Nephron progenitor cell (in vitro differentiated cells): Measurements from ENCODE around the gene SLC35B2.
A peak's percentile ranks its signal among the peaks of the same experiment; 100 is the strongest.

Experiments
- DNase-seq: peaks from one replicate; pipeline ENCODE4 v3.0.0; 2021
- H3K27ac Mint-ChIP-seq: 2 replicates; pipeline ENCODE4 v1.8.0; 2021; ENCODE audit warnings: mild to moderate bottlenecking, moderate library complexity, mixed read lengths
- H3K27me3 Mint-ChIP-seq: 2 replicates; pipeline ENCODE4 v1.8.0; 2021; ENCODE audit warnings: mild to moderate bottlenecking, low read depth, mixed read lengths; ENCODE audit not compliant: poor library complexity
- H3K36me3 Mint-ChIP-seq: 2 replicates; pipeline ENCODE4 v1.8.0; 2021; ENCODE audit warnings: low read depth, mixed read lengths
- H3K4me1 Mint-ChIP-seq: 2 replicates; pipeline ENCODE4 v1.8.0; 2021; ENCODE audit warnings: mixed read lengths
- H3K4me3 Mint-ChIP-seq: 2 replicates; pipeline ENCODE4 v1.8.0; 2021; ENCODE audit warnings: mild to moderate bottlenecking, moderate library complexity, mixed read lengths
- H3K9me3 Mint-ChIP-seq: 2 replicates; pipeline ENCODE4 v1.8.0; 2021; ENCODE audit warnings: mild to moderate bottlenecking, moderate library complexity, mixed read lengths
- TF ChIP-seq, protein P1 (sequence below): fragments of 200-600 bp; sonication (generic); IDR thresholded peaks from 2 replicates; pipeline ENCODE4 v1.5.0; 2021; ENCODE audit warnings: antibody characterized with exemption

SLC35B2 gene

DNA sequence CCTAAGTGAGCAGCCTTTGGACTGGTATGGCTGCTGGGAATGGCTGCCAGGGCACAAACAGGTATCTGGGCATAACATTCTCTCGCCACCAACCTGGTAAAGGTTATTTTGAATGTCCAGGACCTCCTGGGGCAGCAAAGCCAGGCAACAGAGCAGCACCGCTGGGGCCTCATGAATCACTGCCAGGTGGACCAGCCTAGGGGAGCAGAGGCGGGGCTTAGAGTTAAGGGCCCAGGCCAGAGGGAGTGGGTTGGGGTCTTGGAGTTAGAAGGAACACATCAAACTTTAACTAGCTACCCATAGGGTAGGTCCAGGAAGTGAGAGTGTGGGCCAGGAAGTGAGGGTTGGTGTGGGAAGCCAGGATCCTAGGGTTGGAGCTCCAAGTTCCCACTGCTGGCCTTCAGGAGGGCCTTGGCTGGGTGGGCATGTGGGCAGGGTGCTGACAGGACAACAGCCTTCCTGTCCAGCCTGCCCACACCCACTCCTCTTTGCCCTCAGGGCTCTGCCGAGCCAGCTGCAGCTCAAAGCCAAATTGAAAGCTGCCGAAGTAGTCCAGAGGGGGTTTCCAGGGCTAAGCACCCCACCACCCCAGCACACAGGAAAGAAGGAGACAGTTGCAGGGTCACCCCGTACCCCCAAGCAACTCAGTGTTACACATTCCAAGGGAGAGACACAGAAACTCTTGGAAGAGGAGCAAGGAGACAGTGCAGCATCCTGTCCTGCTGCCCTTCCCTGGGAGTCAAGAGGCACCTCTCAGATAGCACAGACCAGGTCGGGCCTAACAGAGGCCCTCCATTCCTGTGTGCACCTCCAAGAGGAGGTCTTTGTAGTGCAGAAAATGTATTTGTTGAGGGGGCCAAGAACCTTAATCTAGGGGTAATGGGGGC, 5.4 kb upstream of the SLC35B2 start:
- peaks cover 2% of the 10 kb centered on the region for H3K27me3 Mint-ChIP-seq
- TF ChIP-seq, protein P1, sequence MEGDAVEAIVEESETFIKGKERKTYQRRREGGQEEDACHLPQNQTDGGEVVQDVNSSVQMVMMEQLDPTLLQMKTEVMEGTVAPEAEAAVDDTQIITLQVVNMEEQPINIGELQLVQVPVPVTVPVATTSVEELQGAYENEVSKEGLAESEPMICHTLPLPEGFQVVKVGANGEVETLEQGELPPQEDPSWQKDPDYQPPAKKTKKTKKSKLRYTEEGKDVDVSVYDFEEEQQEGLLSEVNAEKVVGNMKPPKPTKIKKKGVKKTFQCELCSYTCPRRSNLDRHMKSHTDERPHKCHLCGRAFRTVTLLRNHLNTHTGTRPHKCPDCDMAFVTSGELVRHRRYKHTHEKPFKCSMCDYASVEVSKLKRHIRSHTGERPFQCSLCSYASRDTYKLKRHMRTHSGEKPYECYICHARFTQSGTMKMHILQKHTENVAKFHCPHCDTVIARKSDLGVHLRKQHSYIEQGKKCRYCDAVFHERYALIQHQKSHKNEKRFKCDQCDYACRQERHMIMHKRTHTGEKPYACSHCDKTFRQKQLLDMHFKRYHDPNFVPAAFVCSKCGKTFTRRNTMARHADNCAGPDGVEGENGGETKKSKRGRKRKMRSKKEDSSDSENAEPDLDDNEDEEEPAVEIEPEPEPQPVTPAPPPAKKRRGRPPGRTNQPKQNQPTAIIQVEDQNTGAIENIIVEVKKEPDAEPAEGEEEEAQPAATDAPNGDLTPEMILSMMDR: no peak
- peak overlapping the region; percentile 92 for H3K4me3 Mint-ChIP-seq
- H3K9me3 Mint-ChIP-seq: no peaks in the 10 kb centered on the region
- H3K4me1 Mint-ChIP-seq: peaks cover 63% of the 10 kb centered on the region
- H3K27ac Mint-ChIP-seq: no peak overlapping the region
- H3K36me3 Mint-ChIP-seq: peaks cover 7% of the 10 kb centered on the region
- DNase-seq: no peak

DNA sequence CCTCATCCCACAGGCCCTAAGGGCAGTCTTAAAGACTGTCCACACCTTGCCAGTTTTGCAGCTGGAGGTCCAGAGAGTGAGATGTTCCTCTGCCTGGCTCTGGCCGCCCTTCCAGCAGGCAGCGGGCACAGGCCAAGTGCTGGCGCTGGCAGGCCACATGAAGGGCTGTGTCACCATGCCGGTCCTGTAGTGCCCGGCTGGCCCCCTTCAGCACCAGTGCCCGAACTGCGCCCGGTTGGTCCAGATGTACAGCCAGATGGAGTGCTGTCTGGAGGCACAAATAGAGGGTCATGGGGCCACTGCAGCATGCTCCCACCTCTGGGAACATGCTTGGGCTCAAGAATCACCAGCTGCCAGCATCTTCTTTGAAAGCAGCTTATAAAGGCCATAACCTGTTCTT, 4.3 kb upstream of the SLC35B2 start:
- no peak for DNase-seq
- no peak overlapping the region for H3K27ac Mint-ChIP-seq
- H3K27me3 Mint-ChIP-seq: no peaks in the 10 kb centered on the region
- H3K4me3 Mint-ChIP-seq: no peak overlapping the region
- peaks cover 7% of the 10 kb centered on the region for H3K36me3 Mint-ChIP-seq
- TF ChIP-seq, protein P1: no peak
- peaks cover 59% of the 10 kb centered on the region for H3K4me1 Mint-ChIP-seq
- H3K9me3 Mint-ChIP-seq: no peaks in the 10 kb centered on the region

DNA sequence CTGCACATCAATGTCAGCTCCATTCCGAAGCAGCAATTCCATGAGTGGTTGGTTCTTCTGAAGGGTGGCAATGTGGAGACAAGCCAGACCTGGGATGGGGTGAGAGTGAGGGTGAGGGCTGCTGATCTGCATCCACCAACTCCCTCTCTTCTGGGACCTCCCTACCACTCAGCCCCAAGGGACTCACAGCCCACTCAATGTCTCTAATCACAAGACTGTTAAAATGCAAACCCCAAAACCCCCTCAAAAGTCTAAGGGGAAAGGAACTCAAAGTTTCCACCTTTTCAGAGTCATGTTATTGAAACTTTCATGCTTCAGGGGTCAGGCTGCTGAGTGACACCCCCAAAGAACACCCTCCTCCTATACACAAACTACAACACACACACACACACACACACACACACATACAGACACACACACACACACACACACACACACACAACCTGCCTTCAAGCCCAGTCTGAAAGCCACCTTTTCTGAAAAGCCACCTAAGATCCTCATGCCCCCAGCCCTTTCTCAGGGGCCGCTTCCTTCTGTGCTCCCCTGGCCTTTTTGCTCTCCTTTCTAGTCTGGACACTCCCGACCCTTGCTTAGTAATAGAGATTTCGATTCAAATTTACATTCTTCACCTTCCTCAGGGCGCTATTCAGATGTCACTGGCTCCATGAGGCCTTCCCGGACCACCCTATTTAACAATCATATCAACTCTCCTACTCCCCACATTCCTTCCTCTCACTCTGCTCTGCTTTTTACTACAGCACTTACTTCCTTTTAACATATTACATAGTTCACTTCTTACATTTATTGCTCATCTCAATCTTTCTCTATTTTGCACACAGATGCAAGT, 3.3 kb upstream of the SLC35B2 start:
- no peak overlapping the region for H3K27ac Mint-ChIP-seq
- peaks cover 7% of the 10 kb centered on the region for H3K36me3 Mint-ChIP-seq
- H3K9me3 Mint-ChIP-seq: no peaks in the 10 kb centered on the region
- H3K27me3 Mint-ChIP-seq: no peaks in the 10 kb centered on the region
- TF ChIP-seq, protein P1: no peak
- DNase-seq: no peak
- H3K4me1 Mint-ChIP-seq: peaks cover 60% of the 10 kb centered on the region
- H3K4me3 Mint-ChIP-seq: no peak overlapping the region

DNA sequence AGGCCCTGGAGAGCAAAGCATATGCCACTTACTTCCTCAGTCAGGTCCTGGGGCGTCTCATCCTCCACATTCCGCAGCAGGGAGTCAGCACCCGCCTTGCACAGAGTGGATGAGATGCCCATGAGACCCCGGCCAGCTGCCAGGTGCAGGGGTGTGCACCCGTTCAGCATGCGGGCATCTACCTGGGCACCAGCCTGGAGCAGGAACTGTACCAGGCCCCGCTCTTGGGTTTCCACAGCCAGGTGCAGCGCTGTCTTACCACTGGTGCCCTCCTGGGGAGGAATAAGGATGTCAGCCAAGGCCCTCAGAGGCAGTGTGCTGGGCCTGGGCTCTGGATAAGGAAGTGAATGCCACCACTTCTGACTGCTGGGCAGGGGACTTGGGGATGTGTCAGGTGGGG, 2.7 kb upstream of the SLC35B2 start:
- H3K27me3 Mint-ChIP-seq: no peaks in the 10 kb centered on the region
- TF ChIP-seq, protein P1: no peak
- DNase-seq: no peak
- H3K4me1 Mint-ChIP-seq: peaks cover 63% of the 10 kb centered on the region
- no peaks in the 10 kb centered on the region for H3K9me3 Mint-ChIP-seq
- no peak overlapping the region for H3K27ac Mint-ChIP-seq
- peaks cover 7% of the 10 kb centered on the region for H3K36me3 Mint-ChIP-seq
- H3K4me3 Mint-ChIP-seq: no peak overlapping the region

DNA sequence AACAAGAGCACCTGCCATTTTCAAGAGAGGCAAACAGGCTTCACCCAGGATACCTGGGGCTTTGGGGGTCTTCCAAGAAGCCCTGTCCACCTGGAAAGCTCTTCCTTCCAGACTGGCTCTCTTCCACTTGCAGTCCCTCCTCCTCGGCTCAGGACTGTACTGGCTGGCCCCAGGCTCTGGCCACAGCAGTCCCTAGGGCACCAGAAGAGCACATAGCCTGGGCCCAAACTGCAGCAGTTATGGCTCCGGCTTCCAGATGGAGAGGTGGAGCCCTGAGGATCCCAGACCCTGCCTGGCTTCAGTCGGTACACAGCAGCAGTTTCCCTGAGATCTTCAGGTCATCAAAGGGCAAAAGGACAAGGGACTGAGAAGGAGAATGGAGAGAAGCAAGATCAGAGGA, 1.6 kb upstream of the SLC35B2 start:
- Mint-ChIP-seq H3K4me3 (peak overlapping the region; percentile 82), H3K27ac (no peak overlapping the region), H3K36me3 (peaks cover 12% of the 10 kb centered on the region), H3K4me1 (peaks cover 63% of the 10 kb centered on the region), H3K9me3 (no peaks in the 10 kb centered on the region), H3K27me3 (no peaks in the 10 kb centered on the region)
- no peak for DNase-seq
- TF ChIP-seq, protein P1: no peak
